AG08396 (cell line): ENCODE results near the gene ZZZ3.
"Not testable (repeated sequence)": the region's sequence is repeated elsewhere in the genome, so short reads cannot be mapped to it uniquely, and the experiment has no call there.

Source experiments
- DNase-seq: peaks from one replicate; pipeline ENCODE4 v3.0.0; 2012; ENCODE audit warnings: low spot score, mixed read lengths

The ZZZ3 gene

DNA sequence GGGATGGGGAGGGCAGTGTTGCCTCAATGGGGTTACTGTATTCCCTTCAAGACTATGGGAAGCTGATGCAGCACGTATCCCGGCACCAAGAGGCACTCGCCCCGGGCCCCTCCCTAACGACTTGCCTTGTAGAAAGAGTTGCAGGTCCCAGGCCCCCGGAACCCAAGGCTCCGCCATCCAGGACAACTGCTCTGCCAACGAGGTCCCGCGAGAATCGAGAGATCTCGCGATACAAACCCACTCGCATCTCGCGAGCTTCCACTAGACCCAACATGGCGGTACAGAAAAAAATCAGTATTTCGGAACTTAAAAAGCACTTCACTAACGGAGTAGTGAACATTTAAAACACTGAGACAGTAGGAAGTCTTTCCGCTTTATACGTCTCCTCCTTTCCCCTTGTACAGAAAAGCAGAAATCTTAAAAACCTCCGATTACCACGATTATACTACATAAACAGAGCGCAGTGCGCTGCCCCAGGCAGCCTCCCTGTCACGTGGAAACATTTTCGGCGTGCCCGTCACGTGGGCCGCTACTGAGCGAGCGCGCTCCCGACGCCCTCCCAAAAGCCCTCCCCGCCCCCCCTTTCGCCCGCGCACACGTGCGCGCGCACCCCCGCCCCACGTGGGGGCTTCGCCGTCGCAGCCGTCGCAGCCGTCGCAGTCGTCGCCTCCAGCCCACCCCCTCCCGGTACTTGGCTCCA, at the start of gene ZZZ3:
ZZZ3 (minus strand) TSS at position 199 of the 700 bp plus-strand sequence. CDS start 49,304 bp downstream, outside the sequence.
- peak; percentile 92 for DNase-seq

DNA sequence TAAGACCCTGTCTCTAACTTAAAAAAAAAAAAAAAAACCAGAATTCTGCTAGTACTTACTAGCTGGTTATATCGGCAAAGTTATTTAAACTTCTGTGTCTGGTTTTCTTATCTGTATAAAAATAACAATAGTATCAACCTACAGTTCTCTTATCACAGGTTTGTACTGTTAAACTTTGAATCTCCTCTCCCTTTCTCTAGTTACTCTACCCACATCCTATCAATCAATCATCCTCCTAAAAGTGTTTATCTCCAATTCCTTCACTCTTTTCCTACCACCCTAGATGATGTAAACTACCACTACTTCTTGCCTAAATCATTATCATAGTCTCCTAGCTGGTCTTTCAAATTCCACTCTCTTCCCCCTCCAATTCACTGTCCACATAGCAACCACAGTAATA, 49.6 kb upstream of the ZZZ3 start:
- DNase-seq: no peak

DNA sequence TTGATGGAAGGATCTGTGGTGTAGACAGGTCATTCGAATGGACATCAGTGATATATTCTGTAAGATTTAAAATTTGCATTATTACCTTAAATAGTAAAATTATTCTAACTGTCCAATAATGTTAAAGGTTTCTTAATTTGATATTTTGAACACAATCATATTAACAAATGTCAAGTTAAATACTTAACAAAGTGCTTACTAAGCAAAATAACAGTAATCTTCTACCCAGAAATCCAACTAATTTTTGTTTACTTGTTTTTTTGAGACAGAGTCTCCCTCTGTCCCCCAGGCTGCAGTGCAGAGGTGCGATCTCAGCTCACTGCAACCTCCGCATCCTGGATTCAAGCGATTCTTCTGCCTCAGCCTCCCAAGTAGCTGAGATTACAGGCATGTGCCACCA, 43.2 kb upstream of the ZZZ3 start:
- no peak for DNase-seq

DNA sequence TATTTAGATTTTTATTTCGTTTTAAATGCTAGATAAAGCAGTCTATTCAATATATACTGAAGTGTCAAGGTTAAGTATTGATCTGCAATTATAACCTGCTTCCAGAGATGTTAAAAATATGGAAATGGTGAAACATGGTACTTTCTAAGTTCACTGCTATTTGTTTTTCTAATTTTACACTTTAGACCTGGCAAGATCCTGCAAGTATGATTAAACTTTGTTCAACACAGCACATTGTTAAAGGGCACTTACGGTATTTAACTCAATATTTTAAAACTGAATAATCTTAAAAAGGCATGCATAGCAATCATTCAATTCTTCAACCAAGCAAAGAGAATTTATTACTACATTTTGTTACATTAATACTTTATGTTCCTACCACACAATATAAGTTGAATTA, 35.7 kb upstream of the ZZZ3 start:
- DNase-seq: no peak

DNA sequence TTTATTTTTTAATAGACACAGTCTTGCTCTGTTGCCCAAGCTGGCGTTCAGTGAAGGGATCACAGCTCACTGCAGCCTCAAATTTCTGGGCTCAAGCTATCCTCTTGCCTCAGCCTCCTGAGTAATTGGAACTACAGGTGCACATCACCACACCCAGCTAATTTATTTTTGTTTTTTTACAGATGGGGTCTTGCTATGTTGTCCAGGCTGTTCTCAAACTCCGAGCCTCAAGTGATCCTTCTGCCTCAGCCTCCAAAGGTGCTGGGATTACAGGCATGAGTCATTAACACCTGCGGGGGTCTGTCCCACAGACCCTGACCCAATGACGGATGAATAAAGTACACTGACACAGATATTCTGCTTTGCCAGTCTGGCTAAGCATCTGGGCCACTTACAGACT, 33.6 kb upstream of the ZZZ3 start:
- DNase-seq: no peak

DNA sequence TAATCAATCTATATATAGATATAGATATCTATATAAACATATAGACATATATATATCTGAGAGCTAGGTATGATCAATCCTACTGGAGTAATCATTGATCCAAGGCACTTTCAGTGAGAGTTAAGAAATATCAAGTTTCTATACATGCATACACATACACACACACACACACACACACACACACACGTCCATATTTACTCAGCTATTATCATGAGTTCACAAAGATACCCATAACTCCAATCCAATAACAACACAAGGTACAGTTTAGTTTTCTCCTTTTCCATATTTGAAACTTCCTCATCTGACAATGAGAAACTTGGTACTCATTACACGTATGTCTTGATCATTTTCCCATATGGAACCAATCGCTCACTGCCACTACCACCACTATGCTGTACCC, 27.3 kb upstream of the ZZZ3 start:
- DNase-seq: no peak

DNA sequence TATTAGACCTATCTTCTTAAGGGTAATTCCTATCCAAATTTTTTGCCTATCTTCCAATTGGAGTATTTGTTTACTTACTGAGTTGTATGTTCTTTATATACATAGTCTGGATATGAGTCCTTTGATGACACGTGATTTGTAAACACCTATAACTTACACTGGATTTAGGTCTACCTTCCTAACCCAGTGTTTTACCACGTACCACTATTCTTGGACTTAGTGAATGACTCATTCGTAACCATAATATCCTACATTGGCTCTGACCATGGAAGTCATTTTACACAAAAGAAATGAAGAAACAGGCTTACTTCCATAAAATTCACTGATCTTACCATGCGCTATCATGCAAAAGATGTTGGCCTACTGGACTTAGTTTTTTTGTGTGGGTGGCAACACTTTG, 23.9 kb upstream of the ZZZ3 start:
- no peak for DNase-seq

DNA sequence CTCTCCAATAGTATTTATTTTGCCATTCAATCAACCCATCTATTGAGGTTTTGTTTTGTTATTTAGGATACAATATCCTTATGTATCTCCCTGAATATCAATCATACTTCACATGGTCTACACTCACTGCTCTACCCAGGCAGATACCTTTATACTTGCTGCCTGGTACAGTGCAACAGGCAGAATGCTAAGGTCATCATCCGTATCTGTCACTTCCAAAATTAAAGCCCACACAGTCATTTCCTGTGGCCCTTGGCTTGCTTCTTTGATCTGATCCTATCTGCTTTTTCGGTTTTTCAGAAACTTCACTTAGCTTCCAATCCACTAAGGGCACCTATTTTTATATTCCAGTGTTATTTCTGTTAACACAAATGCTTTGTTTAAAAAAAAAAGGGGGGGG, 22.3 kb upstream of the ZZZ3 start:
- no peak for DNase-seq

DNA sequence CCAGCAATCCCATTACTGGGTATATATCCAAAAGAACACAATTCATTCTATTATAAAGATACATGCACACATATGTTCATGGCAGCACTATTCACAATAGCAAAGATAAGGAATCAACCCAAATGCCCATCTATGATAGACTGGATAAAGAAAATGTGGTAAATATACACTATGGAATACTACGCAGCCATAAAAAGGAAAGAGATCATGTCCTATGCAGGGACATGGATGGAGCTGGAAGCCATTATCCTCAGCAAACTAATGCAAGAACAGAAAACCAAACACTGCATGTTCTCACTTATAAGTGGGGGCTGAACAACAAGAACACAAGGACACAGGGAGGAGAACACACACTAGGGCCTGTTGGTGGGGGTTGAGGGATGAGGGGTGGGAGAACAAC, 17.2 kb upstream of the ZZZ3 start:
- DNase-seq: not testable (repeated sequence)

DNA sequence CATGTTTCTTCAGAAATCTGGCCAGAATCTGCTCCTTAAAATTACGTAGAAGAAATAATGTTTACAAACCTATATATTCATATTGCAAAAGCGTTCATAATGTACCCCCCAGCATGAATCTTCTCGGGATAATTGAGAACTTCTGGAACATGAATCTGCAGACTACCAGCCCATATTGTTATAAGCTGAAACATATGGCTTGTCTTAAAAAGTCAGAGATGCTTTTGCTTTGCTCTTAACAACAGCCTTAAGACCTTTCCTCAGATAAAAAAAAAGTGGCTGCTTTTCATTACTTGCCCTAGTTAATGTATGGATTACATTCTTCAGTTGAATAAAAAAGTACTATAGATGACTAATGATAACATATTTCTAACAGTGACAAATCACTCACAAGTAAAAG, 15.0 kb upstream of the ZZZ3 start:
- no peak for DNase-seq

DNA sequence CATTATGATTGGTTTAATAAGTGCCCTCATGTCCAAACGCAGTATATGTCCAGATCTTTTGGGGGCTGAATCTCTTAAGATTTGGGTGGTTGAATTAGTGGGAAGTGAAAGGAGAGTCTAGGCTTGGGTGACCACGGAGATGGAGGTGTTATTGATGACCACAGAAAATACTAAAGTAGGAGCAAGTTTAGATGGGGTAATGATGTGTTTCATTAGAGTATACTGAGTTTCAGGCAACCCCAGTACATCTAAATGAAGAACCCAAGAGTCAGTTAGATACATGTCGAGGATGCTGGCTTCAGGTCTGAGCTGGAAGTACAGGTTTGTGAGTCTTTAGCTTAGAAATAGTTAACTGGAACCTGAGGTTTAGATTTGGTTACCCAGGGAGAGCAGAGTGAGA, 6.5 kb upstream of the ZZZ3 start:
- DNase-seq: no peak

DNA sequence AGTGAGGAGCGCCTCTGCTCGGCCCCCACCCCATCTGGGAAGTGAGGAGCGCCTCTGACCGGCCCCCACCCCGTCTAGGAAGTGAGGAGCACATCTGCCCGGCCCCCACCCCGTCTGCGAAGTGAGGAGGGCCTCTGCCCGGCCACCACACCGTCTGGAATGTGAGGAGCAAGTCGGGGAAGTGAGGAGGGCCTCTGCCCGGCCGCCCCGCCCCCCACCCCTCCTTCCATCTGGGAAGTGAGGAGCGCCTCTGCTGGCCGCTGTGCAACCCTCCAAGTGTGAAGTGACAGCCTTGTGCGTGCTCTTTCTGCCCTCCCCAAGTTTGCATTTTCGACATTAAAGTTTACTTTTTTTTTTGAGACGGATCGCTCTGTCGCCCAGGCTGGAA, 5.1 kb upstream of the ZZZ3 start:
- DNase-seq: no peak

DNA sequence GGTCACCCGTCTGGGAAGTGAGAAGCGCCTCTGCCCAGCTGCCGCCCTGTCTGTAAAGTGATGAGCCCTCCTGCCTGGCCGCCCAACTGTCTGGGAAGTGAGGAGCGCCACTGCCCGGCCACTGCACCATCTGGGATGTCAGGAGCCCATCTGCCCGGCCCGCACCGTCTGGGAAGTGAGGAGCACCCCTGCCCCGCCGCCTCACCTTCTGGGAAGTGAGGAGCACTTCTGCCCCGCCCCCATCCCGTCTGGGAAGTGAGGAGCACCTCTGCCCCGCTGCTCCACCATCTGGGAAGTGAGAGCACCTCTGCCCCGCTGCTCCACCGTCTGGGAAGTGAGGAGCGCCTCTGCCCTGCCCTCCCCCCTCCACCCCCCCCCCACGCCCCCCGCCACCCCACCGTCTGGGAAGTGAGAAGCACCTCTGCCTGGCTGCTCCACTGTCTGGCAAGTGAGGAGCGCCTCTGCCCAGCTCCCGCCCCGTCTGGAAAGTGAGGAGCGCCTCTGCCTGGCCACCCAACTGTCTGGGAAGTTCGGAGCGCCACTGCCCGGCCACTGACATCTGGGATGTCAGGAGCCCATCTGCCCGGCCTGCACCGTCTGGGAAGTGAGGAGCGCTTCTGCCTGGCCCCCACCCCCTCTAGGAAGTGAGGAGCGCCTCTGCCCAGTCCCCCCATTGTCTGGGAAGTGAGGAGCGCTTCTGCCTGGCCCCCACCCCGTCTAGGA, 4.5 kb upstream of the ZZZ3 start:
- DNase-seq: no peak

DNA sequence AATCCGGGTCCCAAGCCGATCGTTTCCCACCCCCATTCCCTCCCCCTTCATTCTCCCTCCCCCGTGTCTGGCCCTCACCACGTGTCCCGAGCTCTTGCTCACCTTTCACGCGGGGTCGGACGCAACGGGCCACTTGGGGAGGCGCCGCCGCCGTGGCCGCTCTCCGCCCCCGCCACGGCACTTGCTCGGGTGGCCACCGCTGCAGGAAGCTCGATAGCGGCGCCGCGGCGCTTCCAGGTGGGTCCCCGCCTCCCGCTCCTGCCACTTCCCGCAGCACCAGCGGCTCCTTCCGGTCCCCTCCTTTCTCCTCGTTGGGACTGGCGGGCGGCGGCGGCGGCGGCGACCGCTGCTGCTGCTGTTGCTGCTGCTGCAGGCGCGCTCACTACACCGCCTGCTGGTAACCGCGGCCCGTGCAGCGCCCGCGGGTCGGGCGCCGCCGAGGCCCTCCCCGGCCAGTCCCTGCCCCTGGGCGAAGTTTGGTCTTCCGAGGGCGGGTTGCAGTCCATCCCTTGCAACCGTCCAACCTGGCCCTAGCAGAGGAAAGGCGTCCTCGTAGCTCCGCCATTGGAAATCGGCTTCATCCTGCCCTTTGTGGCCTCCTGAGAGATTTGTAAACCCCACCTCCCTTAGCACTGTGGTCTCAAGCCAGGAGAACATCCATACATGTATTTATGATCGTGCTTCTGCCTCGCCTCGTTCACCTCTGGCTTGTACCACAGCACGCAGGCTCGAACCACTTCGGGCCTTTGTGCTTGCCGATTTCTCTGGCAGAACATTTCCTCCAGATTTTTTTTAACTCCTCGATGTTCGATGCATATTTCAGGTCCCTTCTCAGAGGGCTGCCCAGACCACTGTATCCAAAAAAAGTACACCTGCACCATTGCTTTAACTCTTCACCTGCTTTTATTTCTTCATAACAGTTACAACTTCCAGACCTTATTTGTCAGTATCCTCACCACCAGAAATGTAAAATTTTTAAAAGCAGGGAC, 996 bp upstream of the ZZZ3 start:
- DNase-seq: peak; percentile 94

DNA sequence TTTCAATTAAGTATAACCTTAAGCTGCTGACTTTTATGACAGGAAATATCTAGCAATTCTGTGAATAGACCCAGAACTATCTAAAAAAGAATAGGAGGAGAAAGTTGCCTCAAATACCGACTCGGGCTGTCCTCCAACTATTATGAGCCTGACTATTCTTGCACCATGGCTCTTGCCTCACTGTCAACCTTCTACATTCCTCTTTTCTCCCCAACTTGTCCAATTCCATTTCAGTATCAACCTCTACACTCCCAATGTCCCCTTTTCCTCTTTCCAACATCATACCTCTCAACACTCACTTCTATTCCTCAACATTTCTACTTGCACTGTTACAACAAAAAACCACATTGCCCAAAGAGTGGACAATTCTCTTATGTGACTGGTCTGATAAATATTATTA, 2.3 kb downstream of the ZZZ3 start:
- no peak for DNase-seq

DNA sequence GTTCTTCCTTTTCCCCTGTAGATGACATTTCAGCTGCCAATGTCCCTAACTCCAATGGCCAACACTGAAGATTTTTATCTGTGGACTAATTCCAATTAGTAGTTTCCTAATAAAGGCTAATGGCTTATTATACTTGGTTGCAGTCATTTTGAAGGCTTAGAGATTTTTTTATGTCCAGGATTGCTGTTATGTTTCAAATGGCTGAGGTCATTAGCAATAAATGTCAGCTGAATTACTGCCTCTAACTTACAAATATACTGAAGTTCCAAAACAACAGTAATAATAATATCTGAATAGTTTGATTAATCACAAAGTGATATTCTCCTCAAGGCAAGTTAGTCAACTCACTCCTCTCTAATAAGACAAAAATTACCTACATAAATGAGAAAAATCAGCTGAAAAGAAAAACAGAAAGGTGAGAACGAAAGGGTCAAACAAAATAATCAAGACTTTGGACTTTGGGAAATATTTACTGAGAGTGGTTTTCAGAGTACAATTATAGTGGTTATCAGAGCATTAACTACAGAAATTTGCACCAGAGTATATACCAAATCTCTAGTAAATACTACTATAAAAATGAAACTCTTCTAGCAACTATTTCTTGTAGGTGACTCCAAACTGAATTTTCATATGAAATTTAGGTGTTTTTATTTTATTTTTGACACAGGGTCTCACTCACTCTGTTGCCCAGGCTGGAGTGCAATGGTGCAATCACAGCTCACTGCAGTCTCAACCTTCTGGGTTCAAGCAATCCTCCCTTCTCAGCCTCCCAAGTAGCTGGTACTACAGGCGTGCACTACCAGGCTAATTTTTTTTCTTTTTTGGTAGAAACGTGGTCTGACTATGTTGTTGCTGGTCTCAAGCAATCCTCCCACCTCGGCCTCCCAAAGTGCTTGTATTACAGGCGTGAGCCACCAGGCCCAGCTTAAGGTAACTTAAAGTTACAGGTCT, 3.5 kb downstream of the ZZZ3 start:
- DNase-seq: no peak

DNA sequence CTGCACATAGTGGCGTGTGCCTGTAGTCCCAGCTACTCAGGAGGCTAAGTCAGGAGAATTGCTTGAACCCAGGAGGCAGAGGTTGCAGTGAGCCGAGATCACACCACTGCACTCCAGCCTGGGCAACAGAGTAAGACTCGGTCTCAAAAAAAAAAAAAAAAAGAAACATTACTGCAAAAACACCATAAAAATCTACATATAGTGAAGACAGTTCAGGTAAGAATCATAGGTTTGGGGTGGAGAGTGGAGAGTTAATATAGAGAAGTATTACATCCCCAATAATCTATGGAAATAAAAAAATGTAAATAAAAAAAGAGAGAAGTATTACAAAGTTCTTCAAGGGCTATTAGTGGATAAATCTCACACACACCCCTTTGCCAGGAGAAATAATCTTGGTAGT, 7.7 kb downstream of the ZZZ3 start:
- DNase-seq: not testable (repeated sequence)

DNA sequence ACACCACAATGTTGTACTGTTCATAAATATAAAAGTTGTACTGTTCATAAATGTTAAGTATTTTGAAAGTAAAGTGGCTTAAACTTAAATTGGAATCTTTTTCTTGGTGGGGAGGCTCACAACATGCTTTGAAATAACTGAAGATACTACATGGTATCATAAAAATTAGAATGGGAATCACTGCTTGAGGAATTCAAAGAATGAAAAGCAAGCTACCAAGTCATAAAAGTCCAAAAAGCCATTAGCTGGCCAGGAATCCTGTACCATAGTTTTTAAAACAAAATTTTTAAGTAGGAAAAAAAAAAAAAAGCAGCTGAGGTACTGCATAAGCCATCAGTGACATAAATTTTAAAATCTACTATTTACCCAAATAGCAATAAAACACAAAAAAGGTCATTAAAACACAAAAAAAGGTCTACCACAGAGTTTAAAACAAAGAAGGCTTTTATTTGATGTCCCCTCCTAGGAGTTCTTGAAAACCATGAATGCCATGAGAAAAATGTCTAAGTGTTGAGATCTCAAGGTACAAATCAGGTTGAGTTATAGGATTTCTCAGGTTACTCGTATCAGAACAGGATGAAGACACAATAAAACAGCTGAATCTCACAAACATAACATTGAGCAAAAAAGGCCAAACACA, 8.6 kb downstream of the ZZZ3 start:
- no peak for DNase-seq

DNA sequence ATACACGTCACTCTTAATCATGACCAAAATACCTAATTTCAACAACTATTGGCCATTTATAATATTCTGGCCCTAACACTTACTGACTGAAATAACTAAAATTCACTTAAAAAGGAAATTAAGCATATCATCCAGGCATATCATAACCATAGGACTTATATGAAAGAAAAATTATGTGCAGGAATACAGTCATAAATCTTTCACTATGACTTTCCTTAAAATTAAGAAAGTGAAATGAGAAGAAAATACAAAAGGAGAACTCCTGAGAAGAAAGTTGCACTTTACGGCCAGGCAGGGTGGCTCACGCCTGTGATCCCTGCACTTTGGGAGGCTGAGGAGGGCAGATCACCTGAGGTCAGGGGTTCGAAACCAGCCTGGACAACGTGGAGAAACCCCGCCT, 9.4 kb downstream of the ZZZ3 start:
- no peak for DNase-seq

DNA sequence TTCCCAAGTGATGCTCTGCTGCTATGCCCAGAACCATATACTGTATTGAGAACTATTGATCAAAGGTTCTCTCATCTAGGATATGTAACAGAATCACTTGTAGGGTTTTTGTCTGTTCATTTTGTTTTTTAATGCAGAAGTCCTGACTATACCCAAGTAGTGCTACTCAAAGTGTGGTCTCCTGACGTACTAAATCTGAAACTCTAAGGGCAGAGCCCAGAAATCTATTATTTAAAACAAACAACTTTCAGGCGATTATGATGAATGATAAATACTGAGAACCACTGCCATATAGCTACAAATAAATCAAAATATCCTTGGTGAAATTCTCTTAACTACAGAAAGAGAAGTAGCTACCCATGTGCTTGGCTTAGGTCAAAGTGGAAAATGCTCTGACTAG, 10.1 kb downstream of the ZZZ3 start:
- DNase-seq: no peak

DNA sequence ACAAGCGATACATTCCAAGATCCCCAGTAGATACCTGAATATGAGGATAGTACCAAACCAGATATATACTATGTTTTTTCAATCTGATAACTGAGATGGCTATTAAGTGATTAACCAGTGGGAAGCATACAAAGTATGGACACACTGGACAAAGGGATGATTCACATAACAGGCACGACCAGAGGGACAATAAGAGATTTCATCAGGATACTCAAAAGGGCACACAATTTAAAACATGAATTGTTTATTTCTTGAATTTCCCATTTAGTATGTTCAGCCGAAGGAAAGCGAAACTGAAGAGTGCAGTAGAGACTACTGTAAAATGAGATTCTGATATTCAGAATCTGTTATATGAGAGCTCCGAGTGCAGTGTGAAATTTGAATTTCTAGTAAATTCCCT, 10.6 kb downstream of the ZZZ3 start:
- no peak for DNase-seq
